Endodermal cell (in vitro differentiated cells): ENCODE data around the gene LILRA5. TPM values are rescaled to one million over a fixed set of nuclear protein-coding genes. Genes with fewer than 3 reads are reported as not detected.
"Not testable (repeated sequence)": the region's sequence is repeated elsewhere in the genome, so short reads cannot be mapped to it uniquely, and the experiment has no call there.

ENCODE experiments used
- DNase-seq: peaks from one replicate; pipeline ENCODE4 v3.0.0-alpha.2; 2017
- H3K27ac ChIP-seq: 2 replicates; pipeline ENCODE4 v1.5.1; 2013; ENCODE audit warnings: mild to moderate bottlenecking, low read depth, low read length, moderate library complexity
- H3K27me3 ChIP-seq: 2 replicates; pipeline ENCODE4 v1.6.1; 2013; ENCODE audit warnings: mild to moderate bottlenecking, low read length, moderate library complexity; ENCODE audit not compliant: insufficient read depth, control insufficient read depth, poor library complexity, severe bottlenecking
- H3K36me3 ChIP-seq: 2 replicates; pipeline ENCODE4 v1.7.0; 2013; ENCODE audit warnings: mild to moderate bottlenecking, low read length, moderate library complexity; ENCODE audit not compliant: control insufficient read depth, insufficient read depth
- H3K4me1 ChIP-seq: one replicate; pipeline ENCODE4 v1.7.0; 2013; ENCODE audit warnings: low read length; ENCODE audit not compliant: control insufficient read depth, insufficient read depth
- H3K4me3 ChIP-seq: 2 replicates; pipeline ENCODE4 v1.5.1; 2013; ENCODE audit warnings: mild to moderate bottlenecking, low read length, moderate library complexity
- H3K9ac ChIP-seq: 2 replicates; pipeline ENCODE4 v1.6.1; 2013; ENCODE audit warnings: mild to moderate bottlenecking, low read length, moderate library complexity; ENCODE audit not compliant: poor library complexity, severe bottlenecking; ENCODE audit errors: extremely low read depth
- H3K9me3 ChIP-seq: 2 replicates; pipeline ENCODE4 v1.6.1; 2013; ENCODE audit warnings: mild to moderate bottlenecking, low read length, moderate library complexity; ENCODE audit not compliant: control insufficient read depth
- H3K27ac Mint-ChIP-seq: 2 replicates; pipeline ENCODE4 v1.8.0; 2020; ENCODE audit warnings: mixed read lengths
- H3K27me3 Mint-ChIP-seq: 2 replicates; pipeline ENCODE4 v1.8.0; 2021; ENCODE audit warnings: mild to moderate bottlenecking, mixed read lengths; ENCODE audit not compliant: insufficient read depth
- H3K36me3 Mint-ChIP-seq: 2 replicates; pipeline ENCODE4 v1.8.0; 2020; ENCODE audit warnings: low read depth, mixed read lengths
- H3K4me1 Mint-ChIP-seq: 2 replicates; pipeline ENCODE4 v1.8.0; 2020; ENCODE audit warnings: mixed read lengths
- H3K4me3 Mint-ChIP-seq: 2 replicates; pipeline ENCODE4 v1.8.0; 2020; ENCODE audit warnings: mild to moderate bottlenecking, moderate library complexity, mixed read lengths
- H3K9me3 Mint-ChIP-seq: 2 replicates; pipeline ENCODE4 v1.8.0; 2020; ENCODE audit warnings: mild to moderate bottlenecking, mixed read lengths
- CTCF ChIP-seq: fragments of 200-600 bp; sonication (generic); conservative IDR thresholded peaks from 2 replicates; pipeline ENCODE4 v1.5.0; 2021; ENCODE audit warnings: antibody characterized with exemption, mild to moderate bottlenecking
- WGBS, 2 experiments: methylation state at CpG; one replicate each; pipeline versions ENCODE4 v1.1.5 to v1.1.7; 2013; ENCODE audit warnings: missing lambda C conversion rate in 2 of 2, mixed read lengths in 1 of 2; ENCODE audit not compliant: insufficient coverage in 1 of 2, insufficient read length in 1 of 2; 5-methylcytosine and 5-hydroxymethylcytosine counted together
- total RNA-seq, 2 donors: library from RNA; stranded (reverse); fragmentation: NEBNext Ultra II Directional in 1 of 2; extraction: Animal tissue kit (Norgen Biotek cat#: 25700) in 1 of 2; gene quantifications; 2 replicates in 1 of 2; 3 replicates in 1 of 2; pipeline ENCODE4 v1.2.1, GENCODE V29; 2021

LILRA5 gene
- total RNA-seq, 2 donors from 2014 or later: not detected

- no peak overlapping the region for H3K27ac ChIP-seq
- H3K27me3 ChIP-seq: peaks cover 7% of the 10 kb centered on the region
- no peak overlapping the region for H3K4me3 ChIP-seq
- H3K4me1 ChIP-seq: no peaks in the 10 kb centered on the region
- no peak for DNase-seq
- Mint-ChIP-seq H3K4me3 (no peak overlapping the region), H3K9me3 (no peaks in the 10 kb centered on the region), H3K36me3 (no peaks in the 10 kb centered on the region), H3K27ac (no peak overlapping the region), H3K4me1 (no peaks in the 10 kb centered on the region), H3K27me3 (peaks cover 33% of the 10 kb centered on the region)
- H3K9me3 ChIP-seq: no peaks in the 10 kb centered on the region
- no peaks in the 10 kb centered on the region for H3K36me3 ChIP-seq
- 51 to 70% methylated on average over 4 of the region's 4 CpGs for WGBS, 2 experiments
- TF ChIP-seq CTCF: no peak
- no peak overlapping the region for H3K9ac ChIP-seq
Observed at GRCh38 chr19:54298357-54299125, 14.4 kb downstream of the LILRA5 start.

- DNase-seq: no peak
- no peaks in the 10 kb centered on the region for H3K4me1 ChIP-seq
- no peaks in the 10 kb centered on the region for H3K36me3 ChIP-seq
- no peak overlapping the region for H3K9ac ChIP-seq
- Mint-ChIP-seq H3K36me3 (no peaks in the 10 kb centered on the region), H3K4me1 (no peaks in the 10 kb centered on the region), H3K9me3 (no peaks in the 10 kb centered on the region), H3K27me3 (peaks cover 34% of the 10 kb centered on the region), H3K27ac (no peak overlapping the region), H3K4me3 (no peak overlapping the region)
- no peak overlapping the region for H3K27ac ChIP-seq
- H3K27me3 ChIP-seq: peaks cover 7% of the 10 kb centered on the region
- no peaks in the 10 kb centered on the region for H3K9me3 ChIP-seq
- WGBS, 2 experiments: 51 to 61% methylated on average over 6 to 7 of the region's 7 CpGs
- no peak overlapping the region for H3K4me3 ChIP-seq
- peak; percentile 35 for TF ChIP-seq CTCF
Observed at GRCh38 chr19:54297759-54298305, 15.1 kb downstream of the LILRA5 start.

GRCh38 chr19:54294539-54294938, 18.4 kb downstream of the LILRA5 start:
- H3K4me3 Mint-ChIP-seq: no peak overlapping the region
- no peaks in the 10 kb centered on the region for H3K36me3 ChIP-seq
- DNase-seq: no peak
- no peak overlapping the region for H3K4me3 ChIP-seq
- H3K9ac ChIP-seq: no peak overlapping the region
- no peaks in the 10 kb centered on the region for H3K4me1 Mint-ChIP-seq
- no peaks in the 10 kb centered on the region for H3K4me1 ChIP-seq
- peaks cover 32% of the 10 kb centered on the region for H3K27me3 Mint-ChIP-seq
- H3K27ac Mint-ChIP-seq: no peak overlapping the region
- H3K27ac ChIP-seq: no peak overlapping the region
- WGBS, 2 experiments: 60 to 94% methylated on average over 1 to 5 of the region's 6 CpGs
- TF ChIP-seq CTCF: no peak
- H3K9me3 ChIP-seq: no peaks in the 10 kb centered on the region
- H3K9me3 Mint-ChIP-seq: no peaks in the 10 kb centered on the region
- H3K27me3 ChIP-seq: no peaks in the 10 kb centered on the region
- H3K36me3 Mint-ChIP-seq: no peaks in the 10 kb centered on the region

- 40% methylated on average over 2 of the region's 8 CpGs; no CpG with 5 or more reads in 1 of the 2 experiments for WGBS, 2 experiments
- H3K4me1 Mint-ChIP-seq, H3K27me3 ChIP-seq, H3K9me3 ChIP-seq, H3K4me3 Mint-ChIP-seq, DNase-seq, H3K27ac ChIP-seq, H3K27ac Mint-ChIP-seq, H3K4me3 ChIP-seq, H3K36me3 Mint-ChIP-seq, H3K9me3 Mint-ChIP-seq, H3K9ac ChIP-seq, H3K4me1 ChIP-seq, H3K36me3 ChIP-seq: not testable (repeated sequence)
- H3K27me3 Mint-ChIP-seq: peaks cover 21% of the 10 kb centered on the region
Observed at GRCh38 chr19:54289160-54289559, 23.8 kb downstream of the LILRA5 start.
